GM19397 (cell line): ENCODE data around the gene ADAMTS17.
"Not testable (repeated sequence)": the region's sequence is repeated elsewhere in the genome, so short reads cannot be mapped to it uniquely, and the experiment has no call there.

Experiments
- ATAC-seq: cut with Tn5 transposase; IDR thresholded peaks from one replicate; pipeline ENCODE4 v1.9.1; 2021; ENCODE audit warnings: mild to moderate bottlenecking, moderate library complexity; ENCODE audit not compliant: unreplicated experiment

ADAMTS17 gene

GRCh38 chr15:100340721-100341238 is 995 bp downstream of the ADAMTS17 start:
- no peak for ATAC-seq

GRCh38 chr15:100339999-100340398 is 1.8 kb downstream of the ADAMTS17 start:
- no peak for ATAC-seq

- not testable (repeated sequence) for ATAC-seq
Observed at GRCh38 chr15:100339451-100339850, 2.3 kb downstream of the ADAMTS17 start.

GRCh38 chr15:100338971-100339444 is 2.8 kb downstream of the ADAMTS17 start:
- ATAC-seq: no peak

- ATAC-seq: no peak
Observed at GRCh38 chr15:100338247-100338646, 3.5 kb downstream of the ADAMTS17 start.

- ATAC-seq: no peak
Observed at GRCh38 chr15:100337096-100338044, 4.4 kb downstream of the ADAMTS17 start.

GRCh38 chr15:100336061-100336460 is 5.7 kb downstream of the ADAMTS17 start:
- no peak for ATAC-seq

- no peak for ATAC-seq
Observed at GRCh38 chr15:100335335-100335999, 6.3 kb downstream of the ADAMTS17 start.

GRCh38 chr15:100334905-100335304 is 6.9 kb downstream of the ADAMTS17 start:
- ATAC-seq: no peak

GRCh38 chr15:100334456-100334855 is 7.3 kb downstream of the ADAMTS17 start:
- no peak for ATAC-seq

GRCh38 chr15:100334015-100334414 is 7.8 kb downstream of the ADAMTS17 start:
- ATAC-seq: no peak

GRCh38 chr15:100333236-100333635 is 8.5 kb downstream of the ADAMTS17 start:
- ATAC-seq: no peak

GRCh38 chr15:100332721-100333120 is 9.1 kb downstream of the ADAMTS17 start:
- no peak for ATAC-seq

GRCh38 chr15:100332231-100332630 is 9.5 kb downstream of the ADAMTS17 start:
- ATAC-seq: no peak

GRCh38 chr15:100330629-100331215 is 11.1 kb downstream of the ADAMTS17 start:
- ATAC-seq: no peak

GRCh38 chr15:100330221-100330620 is 11.6 kb downstream of the ADAMTS17 start:
- no peak for ATAC-seq

- no peak for ATAC-seq
Observed at GRCh38 chr15:100328796-100329195, 13.0 kb downstream of the ADAMTS17 start.

- no peak for ATAC-seq
Observed at GRCh38 chr15:100318880-100319279, 22.9 kb downstream of the ADAMTS17 start.

GRCh38 chr15:100314809-100315400 is 26.9 kb downstream of the ADAMTS17 start:
- ATAC-seq: no peak

- ATAC-seq: no peak
Observed at GRCh38 chr15:100311833-100312476, 29.8 kb downstream of the ADAMTS17 start.
